ENCODE measurements around the gene TMEM272. TPM values are rescaled to one million over a fixed set of nuclear protein-coding genes. Genes with fewer than 3 reads are reported as not detected.
A peak's percentile ranks its signal among the peaks of the same experiment; 100 is the strongest.

TMEM272 gene
- total and polyA plus RNA-seq, 2 donors (not counting 1 experiment from before 2014, with no cell fraction given), result not detected

DNA sequence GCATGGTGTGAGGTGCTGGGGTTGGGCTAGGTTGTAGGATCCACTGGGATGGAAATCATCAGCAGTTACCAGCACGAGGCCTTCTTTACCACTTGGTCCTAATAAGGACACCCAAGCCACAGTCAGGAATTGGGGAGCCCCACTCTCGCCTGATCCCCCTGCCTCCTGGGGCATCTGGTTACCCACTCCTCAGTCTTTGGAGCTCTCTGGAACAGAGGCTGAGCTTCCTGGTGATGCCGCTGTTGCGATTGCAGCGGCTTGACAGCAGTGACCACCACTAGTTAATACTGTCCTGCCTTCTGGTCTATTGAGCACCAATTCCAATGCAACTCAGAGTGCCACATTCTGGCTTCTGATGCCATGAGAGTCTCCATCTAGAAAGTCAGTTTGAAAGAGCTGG, 13.5 kb downstream of the TMEM272 start:
- H2AFZ ChIP-seq (ENCODE audit: insufficient read depth, low read depth, low read length, poor library complexity, severe bottlenecking), result no peak overlapping the region
- no peak overlapping the region for H3K4me2 ChIP-seq (replicated peaks; ENCODE audit: low read depth, low read length, poor library complexity, severe bottlenecking)
- intact Hi-C loops (cut with micrococcal nuclease), result no loop called here
- no peaks in the 10 kb centered on the region for H4K20me1 ChIP-seq (ENCODE audit: control insufficient read depth, insufficient read depth, low read length, poor library complexity, severe bottlenecking)
- Mint-ChIP-seq H3K9me3 (ENCODE audit: insufficient read depth) (no peaks in the 10 kb centered on the region), H3K4me3 (no peak overlapping the region), H3K27me3 (peaks cover 22% of the 10 kb centered on the region), H3K4me1 (peaks cover 48% of the 10 kb centered on the region), H3K27ac (no peak overlapping the region)
- no peak for TF ChIP-seq EZH2 (IDR thresholded peaks at IDR 0.05; ENCODE audit: borderline replicate concordance, insufficient read depth, low read depth, low read length, poor library complexity, severe bottlenecking)
- no peak for TF ChIP-seq CTCF (IDR thresholded peaks at IDR 0.05)
- no peak overlapping the region for H3K4me3 ChIP-seq (ENCODE audit: control extremely low read depth in 1 of 5, extremely low read depth in 1 of 5, insufficient read depth in 1 of 5, low read depth in 2 of 5, low read length in 4 of 5)
- peaks cover 15 to 38% of the 10 kb centered on the region in 2 donors for H3K4me1 ChIP-seq (ENCODE audit: control insufficient read depth in 2 of 2, insufficient read depth in 2 of 2, low read length in 2 of 2)
- no peaks in the 10 kb centered on the region for H3K79me2 ChIP-seq (ENCODE audit: control insufficient read depth, insufficient read depth, low read length)
- DNase-seq (no peak), ATAC-seq (ENCODE audit: low read depth) (no peak)
- H3K9ac ChIP-seq (ENCODE audit: low read length), result no peak overlapping the region
- ChIA-PET POLR2A (no interaction called here), CTCF (interaction anchor here (0.6 to 6.3 kb wide), 9 partner anchors 9 to 59 kb away, joined by 3 to 125 read pairs (median 8); partner anchors contain the start of gene TMEM272)
- 93% methylated on average over 2 of the region's 5 CpGs for WGBS (ENCODE audit: insufficient coverage)
- no peak overlapping the region for H3K27ac ChIP-seq (ENCODE audit: low read length in 2 of 2)
- H3K36me3 ChIP-seq (replicated peaks in 1 of 2; ENCODE audit: control extremely low read depth in 1 of 2, control insufficient read depth in 1 of 2, extremely low read depth in 1 of 2, insufficient read depth in 2 of 2, low read length in 1 of 2), result no peaks in the 10 kb centered on the region
- H3K9me3 ChIP-seq (ENCODE audit: control extremely low read depth in 1 of 3, control insufficient read depth in 2 of 3, insufficient read depth in 1 of 3, low read length in 2 of 3), result no peaks in the 10 kb centered on the region
- H3K27me3 ChIP-seq (replicated peaks in 1 of 4; ENCODE audit: control extremely low read depth in 1 of 4, control insufficient read depth in 3 of 4, insufficient read depth in 4 of 4, low read length in 3 of 4), result peaks cover 0 to 8% (median 0%) of the 10 kb centered on the region in 4 experiments

- peaks cover 35 to 57% of the 10 kb centered on the region in 2 donors for H3K4me1 ChIP-seq (ENCODE audit: control insufficient read depth in 2 of 2, insufficient read depth in 2 of 2, low read length in 2 of 2)
- 89% methylated on average over 1 of the region's 2 CpGs for WGBS (ENCODE audit: insufficient coverage)
- no peak overlapping the region for H3K4me3 Mint-ChIP-seq
- H3K9ac ChIP-seq (ENCODE audit: low read length), result no peak overlapping the region
- H3K79me2 ChIP-seq (ENCODE audit: control insufficient read depth, insufficient read depth, low read length), result no peaks in the 10 kb centered on the region
- H4K20me1 ChIP-seq (ENCODE audit: control insufficient read depth, insufficient read depth, low read length, poor library complexity, severe bottlenecking), result no peaks in the 10 kb centered on the region
- H3K4me1 Mint-ChIP-seq, result peaks cover 62% of the 10 kb centered on the region
- no peak overlapping the region for H2AFZ ChIP-seq (ENCODE audit: insufficient read depth, low read depth, low read length, poor library complexity, severe bottlenecking)
- H3K9me3 Mint-ChIP-seq (ENCODE audit: insufficient read depth), result no peaks in the 10 kb centered on the region
- H3K4me3 ChIP-seq (ENCODE audit: control extremely low read depth in 1 of 5, extremely low read depth in 1 of 5, insufficient read depth in 1 of 5, low read depth in 2 of 5, low read length in 4 of 5), result no peak overlapping the region
- TF ChIP-seq CTCF (IDR thresholded peaks at IDR 0.05) (no peak), EZH2 (IDR thresholded peaks at IDR 0.05; ENCODE audit: borderline replicate concordance, insufficient read depth, low read depth, low read length, poor library complexity, severe bottlenecking) (no peak)
- intact Hi-C loops (cut with micrococcal nuclease), result no loop called here
- ChIA-PET CTCF (interaction anchor here (1.0 to 9.4 kb wide), 4 partner anchors 8 to 20 kb away, joined by 3 to 66 read pairs (median 3); no protein-coding TSS in a partner anchor), POLR2A (interaction anchor here (1.7 kb wide), 1 partner anchor 378 kb away, joined by 3 read pairs; no protein-coding TSS in a partner anchor)
- DNase-seq (no peak), ATAC-seq (ENCODE audit: low read depth) (no peak)
- peaks cover 21% of the 10 kb centered on the region for H3K27me3 Mint-ChIP-seq
- peaks cover 0 to 8% (median 0%) of the 10 kb centered on the region in 4 experiments for H3K27me3 ChIP-seq (replicated peaks in 1 of 4; ENCODE audit: control extremely low read depth in 1 of 4, control insufficient read depth in 3 of 4, insufficient read depth in 4 of 4, low read length in 3 of 4)
- H3K27ac Mint-ChIP-seq, result no peak overlapping the region
- peak overlapping the region; percentile 3 for H3K4me2 ChIP-seq (replicated peaks; ENCODE audit: low read depth, low read length, poor library complexity, severe bottlenecking)
- no peak overlapping the region for H3K27ac ChIP-seq (ENCODE audit: low read length in 2 of 2)
- H3K9me3 ChIP-seq (ENCODE audit: control extremely low read depth in 1 of 3, control insufficient read depth in 2 of 3, insufficient read depth in 1 of 3, low read length in 2 of 3), result no peaks in the 10 kb centered on the region
- no peaks in the 10 kb centered on the region for H3K36me3 ChIP-seq (replicated peaks in 1 of 2; ENCODE audit: control extremely low read depth in 1 of 2, control insufficient read depth in 1 of 2, extremely low read depth in 1 of 2, insufficient read depth in 2 of 2, low read length in 1 of 2)
Observed at GRCh38 chr13:51829568-51829899, 15.4 kb downstream of the TMEM272 start.
